ENCODE measurements around the gene SHOC1.

Gene SHOC1

GRCh38 chr9:111752455-111752854, 42.3 kb downstream of the SHOC1 start:
- H3K36me3 ChIP-seq = no peaks in the 10 kb centered on the region
- TF ChIP-seq, protein P1, sequence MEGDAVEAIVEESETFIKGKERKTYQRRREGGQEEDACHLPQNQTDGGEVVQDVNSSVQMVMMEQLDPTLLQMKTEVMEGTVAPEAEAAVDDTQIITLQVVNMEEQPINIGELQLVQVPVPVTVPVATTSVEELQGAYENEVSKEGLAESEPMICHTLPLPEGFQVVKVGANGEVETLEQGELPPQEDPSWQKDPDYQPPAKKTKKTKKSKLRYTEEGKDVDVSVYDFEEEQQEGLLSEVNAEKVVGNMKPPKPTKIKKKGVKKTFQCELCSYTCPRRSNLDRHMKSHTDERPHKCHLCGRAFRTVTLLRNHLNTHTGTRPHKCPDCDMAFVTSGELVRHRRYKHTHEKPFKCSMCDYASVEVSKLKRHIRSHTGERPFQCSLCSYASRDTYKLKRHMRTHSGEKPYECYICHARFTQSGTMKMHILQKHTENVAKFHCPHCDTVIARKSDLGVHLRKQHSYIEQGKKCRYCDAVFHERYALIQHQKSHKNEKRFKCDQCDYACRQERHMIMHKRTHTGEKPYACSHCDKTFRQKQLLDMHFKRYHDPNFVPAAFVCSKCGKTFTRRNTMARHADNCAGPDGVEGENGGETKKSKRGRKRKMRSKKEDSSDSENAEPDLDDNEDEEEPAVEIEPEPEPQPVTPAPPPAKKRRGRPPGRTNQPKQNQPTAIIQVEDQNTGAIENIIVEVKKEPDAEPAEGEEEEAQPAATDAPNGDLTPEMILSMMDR (IDR thresholded peaks at IDR 0.05; ENCODE audit: low read depth, low read length) = no peak
- no peak for DNase-seq
- no peaks in the 10 kb centered on the region for H3K27me3 ChIP-seq
- no peaks in the 10 kb centered on the region for H3K4me1 ChIP-seq
- no peak overlapping the region for H3K4me3 ChIP-seq (ENCODE audit: low read depth, low read length)
- H3K9me3 ChIP-seq = no peaks in the 10 kb centered on the region
